H9 (cell line): ENCODE data around the gene ZBBX. TPM values are rescaled to one million over a fixed set of nuclear protein-coding genes. Genes with fewer than 3 reads are reported as not detected.

Experiments
- DNase-seq: peaks from one replicate; pipeline ENCODE4 v3.0.0-alpha.2; 2017
- H2AFZ ChIP-seq: one replicate; pipeline ENCODE4 v1.6.1; 2013; ENCODE audit warnings: mild to moderate bottlenecking, low read length, control low read depth, moderate library complexity
- H2AK5ac ChIP-seq: 2 replicates; pipeline ENCODE4 v1.6.1; 2013; ENCODE audit warnings: low read length, control low read depth, mixed read lengths; ENCODE audit not compliant: insufficient read length
- H2BK120ac ChIP-seq: one replicate; pipeline ENCODE4 v1.6.1; 2013; ENCODE audit warnings: low read depth, mild to moderate bottlenecking, low read length, control low read depth, inconsistent platforms; ENCODE audit not compliant: poor library complexity, severe bottlenecking
- H2BK12ac ChIP-seq: 2 replicates; pipeline ENCODE4 v1.6.1; 2013; ENCODE audit warnings: low read length, control low read depth, mixed read lengths, low read depth; ENCODE audit not compliant: insufficient read length
- H2BK15ac ChIP-seq: 2 replicates; pipeline ENCODE4 v1.6.1; 2013; ENCODE audit warnings: low read depth, low read length, control low read depth
- H2BK20ac ChIP-seq: one replicate; pipeline ENCODE4 v1.6.1; 2013; ENCODE audit warnings: low read depth, mild to moderate bottlenecking, low read length, control low read depth, inconsistent platforms; ENCODE audit not compliant: poor library complexity, severe bottlenecking
- H2BK5ac ChIP-seq: 2 replicates; pipeline ENCODE4 v1.6.1; 2013; ENCODE audit warnings: low read length, control low read depth, mixed read lengths; ENCODE audit not compliant: insufficient read length
- H3K14ac ChIP-seq: 2 replicates; pipeline ENCODE4 v1.6.1; 2013; ENCODE audit warnings: low read length, control low read depth; ENCODE audit not compliant: insufficient read depth
- H3K18ac ChIP-seq: 2 replicates; pipeline ENCODE4 v1.6.1; 2013; ENCODE audit warnings: low read depth, mild to moderate bottlenecking, mixed read lengths, low read length, control low read depth; ENCODE audit not compliant: insufficient read length
- H3K23ac ChIP-seq: 2 replicates; pipeline ENCODE4 v1.6.1; 2013; ENCODE audit warnings: low read length, control low read depth, mixed read lengths, low read depth; ENCODE audit not compliant: insufficient read length
- H3K23me2 ChIP-seq: 2 replicates; pipeline ENCODE4 v1.6.1; 2013; ENCODE audit warnings: low read depth, mild to moderate bottlenecking, mixed read lengths, low read length, control low read depth; ENCODE audit not compliant: insufficient read length, poor library complexity, severe bottlenecking
- H3K27ac ChIP-seq: 2 replicates; pipeline ENCODE4 v1.5.1; 2013; ENCODE audit warnings: low read length, control low read depth, mixed read lengths, low read depth; ENCODE audit not compliant: insufficient read length
- H3K27me3 ChIP-seq: 2 replicates; pipeline ENCODE4 v1.6.1; 2013; ENCODE audit warnings: low read length, control low read depth, inconsistent platforms; ENCODE audit not compliant: insufficient read depth
- H3K4ac ChIP-seq: 2 replicates; pipeline ENCODE4 v1.6.1; 2013; ENCODE audit warnings: low read depth, mild to moderate bottlenecking, control low read depth, inconsistent platforms, low read length, moderate library complexity
- H3K4me1 ChIP-seq: 2 replicates; pipeline ENCODE4 v1.6.1; 2013; ENCODE audit warnings: low read length, control low read depth, inconsistent platforms; ENCODE audit not compliant: insufficient read depth
- H3K4me2 ChIP-seq: 2 replicates; pipeline ENCODE4 v1.6.1; 2013; ENCODE audit warnings: low read length, control low read depth, mixed read lengths; ENCODE audit not compliant: insufficient read length, insufficient read depth
- H3K56ac ChIP-seq: 2 replicates; pipeline ENCODE4 v1.6.1; 2013; ENCODE audit warnings: low read depth, mild to moderate bottlenecking, mixed read lengths, low read length, control low read depth; ENCODE audit not compliant: insufficient read length
- H3K79me1 ChIP-seq: 2 replicates; pipeline ENCODE4 v1.6.1; 2013; ENCODE audit warnings: low read depth, mild to moderate bottlenecking, moderate library complexity, low read length, control low read depth, inconsistent platforms; ENCODE audit not compliant: insufficient read depth, poor library complexity, severe bottlenecking
- H3K79me2 ChIP-seq: 2 replicates; pipeline ENCODE4 v1.6.1; 2013; ENCODE audit warnings: low read length, control low read depth, inconsistent platforms; ENCODE audit not compliant: insufficient read depth
- H3K9ac ChIP-seq: 2 replicates; pipeline ENCODE4 v1.6.1; 2013; ENCODE audit warnings: low read length, control low read depth, mixed read lengths; ENCODE audit not compliant: insufficient read length; ENCODE audit errors: extremely low read depth
- H3K9me3 ChIP-seq: one replicate; pipeline ENCODE4 v1.6.1; 2013; ENCODE audit warnings: low read depth, low read length, inconsistent platforms; ENCODE audit not compliant: control insufficient read depth
- H3T11ph ChIP-seq: one replicate; pipeline ENCODE4 v1.6.1; 2013; ENCODE audit warnings: mild to moderate bottlenecking, low read length, control low read depth, inconsistent platforms
- H4K20me1 ChIP-seq: one replicate; pipeline ENCODE4 v1.6.1; 2013; ENCODE audit not compliant: control insufficient read depth, insufficient read length, insufficient read depth
- H4K5ac ChIP-seq: 2 replicates; pipeline ENCODE4 v1.6.1; 2013; ENCODE audit warnings: low read depth, mild to moderate bottlenecking, mixed read lengths, low read length, control low read depth; ENCODE audit not compliant: insufficient read length
- H4K8ac ChIP-seq: replicated peaks from 2 replicates; pipeline ENCODE4 v1.6.1; 2013; ENCODE audit warnings: low read length, control low read depth, mixed read lengths, low read depth; ENCODE audit not compliant: insufficient read length
- H4K91ac ChIP-seq: 2 replicates; pipeline ENCODE4 v1.6.1; 2013; ENCODE audit warnings: low read depth, mild to moderate bottlenecking, moderate library complexity, mixed read lengths, low read length, control low read depth; ENCODE audit not compliant: insufficient read length
- H3K27ac Mint-ChIP-seq, 3 experiments: 2 replicates in 2 of 3; 3 replicates in 1 of 3; pipeline ENCODE4 v1.8.0; 2020 to 2021; ENCODE audit warnings: mixed read lengths in 3 of 3, mild to moderate bottlenecking in 1 of 3, moderate library complexity in 1 of 3
- H3K27me3 Mint-ChIP-seq: 2 replicates; pipeline ENCODE4 v1.8.0; 2021; ENCODE audit warnings: low read depth, mild to moderate bottlenecking, moderate library complexity, mixed read lengths
- H3K36me3 Mint-ChIP-seq, 3 experiments: 2 replicates in 2 of 3; 3 replicates in 1 of 3; pipeline ENCODE4 v1.8.0; 2020 to 2021; ENCODE audit warnings: low read depth in 3 of 3, mixed read lengths in 3 of 3; ENCODE audit not compliant: insufficient read depth in 1 of 3
- H3K4me1 Mint-ChIP-seq, 2 experiments: 2 replicates each; pipeline ENCODE4 v1.8.0; 2020; ENCODE audit warnings: mixed read lengths in 2 of 2
- H3K4me3 Mint-ChIP-seq, 2 experiments: 2 replicates in 1 of 2; 3 replicates in 1 of 2; pipeline ENCODE4 v1.8.0; 2020 to 2021; ENCODE audit warnings: mild to moderate bottlenecking in 2 of 2, mixed read lengths in 2 of 2, moderate library complexity in 1 of 2
- H3K9me3 Mint-ChIP-seq, 2 experiments: 2 replicates in 1 of 2; 3 replicates in 1 of 2; pipeline ENCODE4 v1.8.0; 2020; ENCODE audit warnings: mild to moderate bottlenecking in 2 of 2, mixed read lengths in 2 of 2, moderate library complexity in 1 of 2
- WGBS: extraction: QIAGEN DNeasy Blood & Tissue Kit; methylation state at CpG from one replicate; pipeline ENCODE4 v1.1.7; 2013; ENCODE audit warnings: missing lambda C conversion rate, low lambda C conversion rate, mixed read lengths; ENCODE audit not compliant: insufficient read length; ENCODE audit errors: extremely low coverage; 5-methylcytosine and 5-hydroxymethylcytosine counted together
- total RNA-seq: library from RNA; stranded (reverse); gene quantifications from 2 replicates; pipeline ENCODE4 v1.2.1, GENCODE V29; 2021
- TF ChIP-seq, protein P1 (sequence below): fragments of 200-600 bp; sonication (generic); conservative IDR thresholded peaks from 3 replicates; pipeline ENCODE4 v1.8.0; 2021; ENCODE audit warnings: antibody characterized with exemption, mild to moderate bottlenecking

The ZBBX gene
- total RNA-seq, 1 experiment from 2014 or later = 2.4 TPM

DNA sequence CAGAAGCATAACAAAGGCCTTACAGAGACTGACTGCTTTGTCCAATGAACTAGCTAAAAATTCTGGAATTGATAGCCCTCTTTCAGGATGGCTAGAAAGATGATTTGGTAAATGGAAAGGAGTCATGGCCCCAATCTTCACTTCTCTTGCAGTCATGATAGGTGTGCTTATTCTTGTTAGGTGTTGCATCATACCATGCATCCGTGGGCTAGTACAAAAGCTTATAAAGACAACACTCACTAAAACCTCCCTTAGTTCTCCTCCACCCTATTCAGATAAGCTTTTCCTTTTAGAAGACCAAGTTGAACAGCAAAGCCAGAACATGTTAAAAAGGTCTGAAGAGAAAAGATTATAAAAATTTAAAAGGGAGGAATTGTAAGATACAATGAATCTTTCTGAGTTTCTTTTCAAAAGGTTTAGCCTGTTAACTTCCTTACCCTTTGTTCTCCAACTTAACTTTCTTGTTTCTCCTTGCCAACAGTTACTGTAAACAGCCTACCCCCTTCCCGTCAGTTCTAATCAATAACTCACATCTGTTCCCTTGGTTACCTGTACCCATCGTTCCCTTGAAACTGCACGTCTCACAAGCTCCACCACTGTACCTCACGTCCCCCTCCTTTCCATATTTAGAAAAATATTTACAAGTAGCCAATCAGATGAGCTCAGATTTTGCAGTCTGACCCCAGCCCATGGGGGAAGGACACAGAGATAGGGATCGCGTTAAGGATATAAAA is 105.8 kb downstream of the ZBBX start:
- H4K5ac ChIP-seq = no peak overlapping the region
- H3K79me1 ChIP-seq = no peaks in the 10 kb centered on the region
- H2AFZ ChIP-seq = no peak overlapping the region
- no peak overlapping the region for H3K4me3 Mint-ChIP-seq
- H2AK5ac ChIP-seq = no peak overlapping the region
- no peaks in the 10 kb centered on the region for H3K79me2 ChIP-seq
- no peak overlapping the region for H2BK12ac ChIP-seq
- H3K27me3 Mint-ChIP-seq = no peaks in the 10 kb centered on the region
- no peak overlapping the region for H3K4ac ChIP-seq
- H3K36me3 Mint-ChIP-seq = peaks cover 7 to 23% (median 11%) of the 10 kb centered on the region in 3 experiments
- no peaks in the 10 kb centered on the region for H3K27me3 ChIP-seq
- no peak for DNase-seq
- no peak overlapping the region for H3K18ac ChIP-seq
- H2BK5ac ChIP-seq = no peak overlapping the region
- TF ChIP-seq, protein P1, sequence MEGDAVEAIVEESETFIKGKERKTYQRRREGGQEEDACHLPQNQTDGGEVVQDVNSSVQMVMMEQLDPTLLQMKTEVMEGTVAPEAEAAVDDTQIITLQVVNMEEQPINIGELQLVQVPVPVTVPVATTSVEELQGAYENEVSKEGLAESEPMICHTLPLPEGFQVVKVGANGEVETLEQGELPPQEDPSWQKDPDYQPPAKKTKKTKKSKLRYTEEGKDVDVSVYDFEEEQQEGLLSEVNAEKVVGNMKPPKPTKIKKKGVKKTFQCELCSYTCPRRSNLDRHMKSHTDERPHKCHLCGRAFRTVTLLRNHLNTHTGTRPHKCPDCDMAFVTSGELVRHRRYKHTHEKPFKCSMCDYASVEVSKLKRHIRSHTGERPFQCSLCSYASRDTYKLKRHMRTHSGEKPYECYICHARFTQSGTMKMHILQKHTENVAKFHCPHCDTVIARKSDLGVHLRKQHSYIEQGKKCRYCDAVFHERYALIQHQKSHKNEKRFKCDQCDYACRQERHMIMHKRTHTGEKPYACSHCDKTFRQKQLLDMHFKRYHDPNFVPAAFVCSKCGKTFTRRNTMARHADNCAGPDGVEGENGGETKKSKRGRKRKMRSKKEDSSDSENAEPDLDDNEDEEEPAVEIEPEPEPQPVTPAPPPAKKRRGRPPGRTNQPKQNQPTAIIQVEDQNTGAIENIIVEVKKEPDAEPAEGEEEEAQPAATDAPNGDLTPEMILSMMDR = no peak
- no peak overlapping the region for H4K8ac ChIP-seq
- H3K23me2 ChIP-seq = no peaks in the 10 kb centered on the region
- peaks cover 0 to 10% of the 10 kb centered on the region in 2 experiments; a peak in 3 of 4 replicates for H3K4me1 Mint-ChIP-seq
- H3K27ac ChIP-seq = no peak overlapping the region
- H4K91ac ChIP-seq = no peak overlapping the region
- no peak overlapping the region for H2BK20ac ChIP-seq
- peaks cover 20% of the 10 kb centered on the region in 2 experiments for H3K9me3 Mint-ChIP-seq
- H3K56ac ChIP-seq = no peak overlapping the region
- H3K9me3 ChIP-seq = no peaks in the 10 kb centered on the region
- no peak overlapping the region for H3K4me2 ChIP-seq
- no peaks in the 10 kb centered on the region for H4K20me1 ChIP-seq
- no peak overlapping the region for H3K14ac ChIP-seq
- H3K23ac ChIP-seq = no peak overlapping the region
- H2BK15ac ChIP-seq = no peak overlapping the region
- no peak overlapping the region for H3K9ac ChIP-seq
- H2BK120ac ChIP-seq = no peak overlapping the region
- H3T11ph ChIP-seq = no peak overlapping the region
- no CpG with 5 or more reads among the region's 7 CpGs for WGBS
- no peaks in the 10 kb centered on the region for H3K4me1 ChIP-seq
- peak overlapping the region in 1 of 3 experiments; percentile 5; a peak in 1 of 7 replicates for H3K27ac Mint-ChIP-seq
